Gastroesophageal sphincter (tissue), 4 donors: ENCODE results near the gene CDADC1. TPM values are rescaled to one million over a fixed set of nuclear protein-coding genes. Genes with fewer than 3 reads are reported as not detected.

Experiments used
- ATAC-seq: fragments of 150-250 bp; one replicate; pipeline ENCODE4 v1.9.1; 2016; ENCODE audit warnings: mild to moderate bottlenecking, moderate library complexity
- H3K27ac ChIP-seq, 4 donors: fragments of 200-600 bp; sonication (generic) in 3 of 4; 1 replicate in 3 of 4; 2 replicates in 1 of 4; pipeline ENCODE4 v1.5.1; 2016 to 2019
- H3K27me3 ChIP-seq: fragments of 200-600 bp; sonication (generic); one replicate; pipeline ENCODE4 v1.5.1; 2019
- H3K36me3 ChIP-seq, 2 donors: fragments of 200-600 bp; sonication (generic); one replicate each; pipeline ENCODE4 v1.5.1; 2019; ENCODE audit warnings: control low read depth in 1 of 2
- H3K4me1 ChIP-seq, 3 donors: fragments of 200-600 bp; sonication (generic); 1 replicate in 2 of 3; 2 replicates in 1 of 3; pipeline ENCODE4 v1.5.1; 2016 to 2019; ENCODE audit warnings: control low read depth in 2 of 3
- H3K4me3 ChIP-seq, 2 donors: fragments of 200-600 bp; sonication (generic); one replicate each; pipeline ENCODE4 v1.5.1; 2019; ENCODE audit warnings: mild to moderate bottlenecking in 1 of 2, moderate library complexity in 1 of 2
- H3K9me3 ChIP-seq, 3 donors: fragments of 200-600 bp; sonication (generic); one replicate each; pipeline ENCODE4 v1.5.1; 2017 to 2019; ENCODE audit warnings: control low read depth in 2 of 3
- CTCF ChIP-seq, 4 experiments: fragments of 200-600 bp in 2 of 4; fragments of 450-650 bp in 2 of 4; sonication (generic) in 1 of 4; IDR thresholded peaks; one replicate each; pipeline ENCODE4 v1.5.1; 2017 to 2019; ENCODE audit warnings: antibody characterized with exemption in 4 of 4, mild to moderate bottlenecking in 2 of 4, moderate library complexity in 2 of 4
- EP300 ChIP-seq: sonication (generic); formaldehyde crosslinking; IDR thresholded peaks from one replicate; pipeline ENCODE4 v1.6.1; 2017; ENCODE audit warnings: antibody characterized with exemption, mild to moderate bottlenecking
- POLR2A ChIP-seq, 2 donors: fragments of 450-650 bp; IDR thresholded peaks; one replicate each; pipeline ENCODE4 v1.6.1; 2017; ENCODE audit warnings: antibody characterized with exemption in 2 of 2, mild to moderate bottlenecking in 2 of 2, moderate library complexity in 1 of 2
- POLR2AphosphoS5 ChIP-seq: sonication (generic); formaldehyde crosslinking; IDR thresholded peaks from one replicate; pipeline ENCODE4 v1.6.1; 2017; ENCODE audit warnings: antibody characterized with exemption
- WGBS, 2 donors: methylation state at CpG; one replicate each; pipeline ENCODE4 v1.1.5; 2018; ENCODE audit warnings: low coverage in 1 of 2; 5-methylcytosine and 5-hydroxymethylcytosine counted together
- total RNA-seq, 4 donors: library from RNA; depleted of rRNA; stranded (reverse); fragments of >200 nt; gene quantifications; one replicate each; pipeline ENCODE4 v1.1.0, GENCODE V29; 2016

CDADC1 gene
- total RNA-seq, 4 donors from 2014 or later: 5.8 to 9.3 (median 6.7) TPM

GRCh38 chr13:49296659-49297058 is 48.9 kb downstream of the CDADC1 start:
- H3K4me1 ChIP-seq: peaks cover 0 to 37% (median 2%) of the 10 kb centered on the region in 3 donors
- H3K27ac ChIP-seq: no peak overlapping the region
- no peak overlapping the region for H3K4me3 ChIP-seq
- H3K27me3 ChIP-seq: no peaks in the 10 kb centered on the region
- H3K36me3 ChIP-seq: peaks cover 0 to under 1% of the 10 kb centered on the region in 2 donors
- TF ChIP-seq POLR2AphosphoS5 (no peak), POLR2A (IDR thresholded peaks at IDR 0.05) (no peak)
- ATAC-seq: no peak
- 84 to 93% methylated on average over 2 of the region's 2 CpGs for WGBS, 2 donors
- no peaks in the 10 kb centered on the region for H3K9me3 ChIP-seq

- TF ChIP-seq POLR2AphosphoS5 (no peak), EP300 (no peak), CTCF (IDR thresholded peaks at IDR 0.05) (no peak), POLR2A (IDR thresholded peaks at IDR 0.05) (no peak)
- no peak for ATAC-seq
- H3K9me3 ChIP-seq: no peaks in the 10 kb centered on the region
- H3K4me1 ChIP-seq: peaks cover 0 to 37% (median 5%) of the 10 kb centered on the region in 3 donors
- no peak overlapping the region for H3K4me3 ChIP-seq
- WGBS, 2 donors: no CpG with 5 or more reads among the region's 4 CpGs
- no peak overlapping the region for H3K27ac ChIP-seq
- H3K27me3 ChIP-seq: no peaks in the 10 kb centered on the region
- no peaks in the 10 kb centered on the region for H3K36me3 ChIP-seq
Measured at GRCh38 chr13:49297338-49297737, 49.6 kb downstream of the CDADC1 start.

GRCh38 chr13:49298416-49298815 is 50.7 kb downstream of the CDADC1 start:
- peaks cover 0 to 37% (median 5%) of the 10 kb centered on the region in 3 donors for H3K4me1 ChIP-seq
- H3K4me3 ChIP-seq: no peak overlapping the region
- peak overlapping the region in 2 of 4 donors; percentile 12 to 35 for H3K27ac ChIP-seq
- H3K36me3 ChIP-seq: no peaks in the 10 kb centered on the region
- H3K27me3 ChIP-seq: no peaks in the 10 kb centered on the region
- no peak for TF ChIP-seq EP300
- TF ChIP-seq CTCF (IDR thresholded peaks at IDR 0.05): no peak
- no peak for TF ChIP-seq POLR2AphosphoS5
- TF ChIP-seq POLR2A (IDR thresholded peaks at IDR 0.05): no peak
- no peaks in the 10 kb centered on the region for H3K9me3 ChIP-seq
- no peak for ATAC-seq

GRCh38 chr13:49298903-49299605 is 51.3 kb downstream of the CDADC1 start:
- peak overlapping the region in 2 of 4 donors; percentile 20 to 39 for H3K27ac ChIP-seq
- no peak for TF ChIP-seq EP300
- TF ChIP-seq CTCF (IDR thresholded peaks at IDR 0.05): no peak
- TF ChIP-seq POLR2AphosphoS5: no peak
- TF ChIP-seq POLR2A (IDR thresholded peaks at IDR 0.05): no peak
- WGBS, 2 donors: 81 to 83% methylated on average over 3 to 6 of the region's 7 CpGs

GRCh38 chr13:49300276-49300675 is 52.6 kb downstream of the CDADC1 start:
- Histone ChIP-seq H3K9me3 (no peaks in the 10 kb centered on the region), H3K27me3 (no peaks in the 10 kb centered on the region), H3K4me3 (no peak overlapping the region), H3K4me1 (peaks cover 0 to 54% (median 11%) of the 10 kb centered on the region in 3 donors), H3K36me3 (no peaks in the 10 kb centered on the region), H3K27ac (peak overlapping the region in 1 of 4 donors; percentile 45)
- no peak for TF ChIP-seq POLR2AphosphoS5
- no peak for TF ChIP-seq EP300
- no peak for TF ChIP-seq POLR2A (IDR thresholded peaks at IDR 0.05)
- TF ChIP-seq CTCF (IDR thresholded peaks at IDR 0.05): no peak
- ATAC-seq: no peak
- 46 to 54% methylated on average over 3 to 4 of the region's 5 CpGs for WGBS, 2 donors

More at GRCh38 chr13:49298903-49299605, 51.3 kb downstream of the CDADC1 start:
- Histone ChIP-seq H3K27me3 (no peaks in the 10 kb centered on the region), H3K9me3 (no peaks in the 10 kb centered on the region), H3K36me3 (no peaks in the 10 kb centered on the region), H3K4me3 (no peak overlapping the region), H3K4me1 (peaks cover 0 to 42% (median 5%) of the 10 kb centered on the region in 3 donors)
- no peak for ATAC-seq
